Measurements from ENCODE around the gene PIBF1. TPM values are rescaled to one million over a fixed set of nuclear protein-coding genes. Genes with fewer than 3 reads are reported as not detected.

PIBF1 gene, protein sequence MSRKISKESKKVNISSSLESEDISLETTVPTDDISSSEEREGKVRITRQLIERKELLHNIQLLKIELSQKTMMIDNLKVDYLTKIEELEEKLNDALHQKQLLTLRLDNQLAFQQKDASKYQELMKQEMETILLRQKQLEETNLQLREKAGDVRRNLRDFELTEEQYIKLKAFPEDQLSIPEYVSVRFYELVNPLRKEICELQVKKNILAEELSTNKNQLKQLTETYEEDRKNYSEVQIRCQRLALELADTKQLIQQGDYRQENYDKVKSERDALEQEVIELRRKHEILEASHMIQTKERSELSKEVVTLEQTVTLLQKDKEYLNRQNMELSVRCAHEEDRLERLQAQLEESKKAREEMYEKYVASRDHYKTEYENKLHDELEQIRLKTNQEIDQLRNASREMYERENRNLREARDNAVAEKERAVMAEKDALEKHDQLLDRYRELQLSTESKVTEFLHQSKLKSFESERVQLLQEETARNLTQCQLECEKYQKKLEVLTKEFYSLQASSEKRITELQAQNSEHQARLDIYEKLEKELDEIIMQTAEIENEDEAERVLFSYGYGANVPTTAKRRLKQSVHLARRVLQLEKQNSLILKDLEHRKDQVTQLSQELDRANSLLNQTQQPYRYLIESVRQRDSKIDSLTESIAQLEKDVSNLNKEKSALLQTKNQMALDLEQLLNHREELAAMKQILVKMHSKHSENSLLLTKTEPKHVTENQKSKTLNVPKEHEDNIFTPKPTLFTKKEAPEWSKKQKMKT
- total RNA-seq (10 to 100 TPM; 17.7 to 24.0 (median 20.9) TPM), polyA plus RNA-seq (10 to 100 TPM in 1 of 3 donors, 1 to 10 TPM in 2; 6.5 to 10.8 (median 8.4) TPM)

DNA sequence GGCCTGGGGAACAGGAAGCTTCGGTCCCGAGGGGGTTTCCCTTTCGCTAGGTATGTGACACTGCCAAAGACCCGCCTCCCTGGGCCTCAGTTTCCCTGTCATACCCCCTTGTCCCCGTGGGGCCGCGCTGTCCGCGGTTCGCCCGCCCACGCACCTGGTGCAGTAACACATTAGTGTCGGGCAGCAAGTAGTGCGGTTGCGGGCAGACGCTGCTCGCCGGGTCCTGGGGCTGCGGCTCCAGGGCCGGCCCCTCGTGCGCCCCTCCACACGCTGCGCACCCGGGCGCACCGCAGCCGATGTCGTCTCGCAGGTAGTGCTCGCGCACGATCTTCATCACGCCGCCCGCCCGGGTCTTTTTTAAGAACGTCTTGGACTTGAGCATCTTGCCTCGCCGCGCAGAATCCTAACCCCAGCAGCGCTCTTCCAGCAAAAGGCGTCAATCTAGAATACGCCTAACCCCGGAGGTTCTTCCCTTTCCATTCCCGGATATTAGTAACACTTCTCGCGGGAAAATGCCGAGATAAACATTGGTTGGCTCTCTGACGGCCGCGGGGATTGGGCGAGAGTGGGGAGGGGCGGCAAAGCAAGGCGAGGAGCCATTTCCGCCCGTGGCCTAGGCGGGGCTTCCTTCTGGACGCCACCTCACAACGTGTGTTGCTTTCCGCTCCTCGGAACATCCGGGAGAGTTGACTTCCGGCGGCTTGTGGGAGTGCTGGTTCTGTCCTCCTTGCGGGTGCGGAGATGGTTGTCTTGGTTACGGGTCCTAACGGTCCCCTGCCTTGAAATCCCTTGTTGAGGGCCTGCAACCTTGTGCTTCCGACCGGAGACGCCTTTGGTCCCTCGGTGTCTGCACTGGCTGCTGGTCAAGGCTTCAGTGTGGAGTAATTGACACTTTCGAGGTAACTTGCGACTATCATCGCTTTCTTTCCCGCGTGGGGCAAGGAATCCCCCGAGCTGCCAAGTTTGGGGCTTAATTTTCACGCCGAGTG, at the start of gene PIBF1, which contains the start of gene DIS3:
TSS of gene PIBF1 (plus strand) at position 683 of the 989 bp plus-strand sequence. CDS start 1,337 bp downstream, outside the sequence.
TSS of gene DIS3 (minus strand) at position 450 of the 989 bp plus-strand sequence. CDS start at position 382, 68 bp downstream.
- WGBS, 2 donors = 0% methylated on average over 81 of the region's 81 CpGs
- Histone ChIP-seq H3K27ac (peak within 1 kb of the TSS; percentile 87 to 92 (median 88)), H3K4me1 (peaks cover 0 to 41% (median 32%) of the 10 kb centered on the region in 4 donors), H3K27me3 (no peaks in the 10 kb centered on the region), H3K9me3 (no peaks in the 10 kb centered on the region), H3K4me3 (peak within 1 kb of the TSS; percentile 82 to 95 (median 94)), H3K36me3 (peaks cover 7 to 30% (median 13%) of the 10 kb centered on the region in 4 donors)
- DNase-seq = peak; percentile 98
- peak; percentile 38 to 66 for TF ChIP-seq POLR2A (IDR thresholded peaks at IDR 0.05)
- no peak for TF ChIP-seq CTCF (IDR thresholded peaks at IDR 0.05)
- peak in 2 of 4 donors; percentile 6 to 20 for TF ChIP-seq EP300 (IDR thresholded peaks at IDR 0.05)
- TF ChIP-seq POLR2AphosphoS5 (IDR thresholded peaks at IDR 0.05) = peak; percentile 72 to 92 (median 88)
- intact Hi-C loops (cut with DNase I) = loop anchor here (2.0 to 5.0 kb wide), 2 partner anchors 55 to 276 kb away; partner anchors contain the start of genes BORA, KLF5 and MZT1

DNA sequence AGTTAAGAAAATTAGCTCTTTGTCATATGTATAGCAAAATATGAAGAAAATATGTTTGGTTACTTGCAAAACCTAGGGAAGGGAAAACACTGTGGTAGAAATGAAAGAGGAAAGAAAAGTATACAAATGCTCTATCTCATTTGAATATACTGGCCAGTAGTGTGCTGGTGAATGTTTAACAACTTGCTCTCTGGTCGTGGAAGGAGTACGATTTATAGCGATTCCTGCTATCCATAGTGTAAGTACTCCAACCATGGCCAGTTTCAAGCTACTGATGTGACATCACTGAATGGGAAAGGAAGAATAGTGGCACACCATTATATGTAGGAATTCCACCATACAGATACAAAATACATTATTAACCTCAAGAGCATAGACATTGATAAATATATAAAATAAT, 44.9 kb upstream of the PIBF1 start:
- Histone ChIP-seq H3K27ac (no peak overlapping the region), H3K36me3 (peaks cover 0 to 7% (median 0%) of the 10 kb centered on the region in 4 donors), H3K4me3 (no peak overlapping the region), H3K9me3 (no peaks in the 10 kb centered on the region), H3K4me1 (peaks cover 0 to 16% (median 14%) of the 10 kb centered on the region in 4 donors), H3K27me3 (no peaks in the 10 kb centered on the region)
- TF ChIP-seq CTCF (IDR thresholded peaks at IDR 0.05) = no peak
- TF ChIP-seq EP300 (IDR thresholded peaks at IDR 0.05) = no peak
- no peak for TF ChIP-seq POLR2A (IDR thresholded peaks at IDR 0.05)
- TF ChIP-seq POLR2AphosphoS5 (IDR thresholded peaks at IDR 0.05) = no peak
- no peak for DNase-seq
- intact Hi-C loops (cut with DNase I) = no loop called here
- 19 to 72% methylated on average over 3 of the region's 3 CpGs for WGBS, 2 donors

GRCh38 chr13:72740015-72740414, 41.9 kb upstream of the PIBF1 start:
- H3K4me1 ChIP-seq = peaks cover 0 to 16% (median 14%) of the 10 kb centered on the region in 4 donors
- H3K27me3 ChIP-seq = no peaks in the 10 kb centered on the region
- H3K27ac ChIP-seq = peak overlapping the region in 1 of 4 donors; percentile 8
- peaks cover 0 to 12% (median 4%) of the 10 kb centered on the region in 4 donors for H3K36me3 ChIP-seq
- no peak overlapping the region for H3K4me3 ChIP-seq
- H3K9me3 ChIP-seq = no peaks in the 10 kb centered on the region
- TF ChIP-seq POLR2AphosphoS5 (IDR thresholded peaks at IDR 0.05) = peak in 2 of 4 donors; percentile 37 to 53
- no peak for TF ChIP-seq POLR2A (IDR thresholded peaks at IDR 0.05)
- WGBS, 2 donors = 80 to 84% methylated on average over 1 of the region's 1 CpG
- intact Hi-C loops (cut with DNase I) = no loop called here
- DNase-seq = no peak

- 79 to 87% methylated on average over 1 of the region's 1 CpG for WGBS, 2 donors
- Histone ChIP-seq H3K4me1 (peaks cover 0 to 5% (median 5%) of the 10 kb centered on the region in 4 donors), H3K9me3 (no peaks in the 10 kb centered on the region), H3K4me3 (no peak overlapping the region), H3K27ac (no peak overlapping the region), H3K27me3 (no peaks in the 10 kb centered on the region), H3K36me3 (peaks cover 0 to 45% (median 4%) of the 10 kb centered on the region in 4 donors)
- TF ChIP-seq POLR2A (IDR thresholded peaks at IDR 0.05) (no peak), CTCF (IDR thresholded peaks at IDR 0.05) (no peak), POLR2AphosphoS5 (IDR thresholded peaks at IDR 0.05) (no peak), EP300 (IDR thresholded peaks at IDR 0.05) (no peak)
- intact Hi-C loops (cut with DNase I) = no loop called here
- no peak for DNase-seq
These were observed 36.7 kb upstream of the PIBF1 start for GRCh38 chr13:72745260-72745659.
